A549 (cell line): Measurements from ENCODE around the gene ADORA1.

Experiments used
- MAZ ChIP-seq: fragments of 150-350 bp; IDR thresholded peaks from 2 replicates; pipeline ENCODE4 v1.6.1; 2014; ENCODE audit warnings: antibody characterized with exemption, low read depth, low read length, borderline replicate concordance
- RAD21 ChIP-seq, 2 experiments: fragments of >200 bp in 1 of 2; sonication (Bioruptor Twin) in 1 of 2; formaldehyde crosslinking in 1 of 2; IDR thresholded peaks in 1 of 2; conservative IDR thresholded peaks in 1 of 2; 2 replicates in 1 of 2; 3 replicates in 1 of 2; pipeline ENCODE4 v1.6.1; 2012 to 2018; ENCODE audit warnings: inconsistent platforms in 1 of 2
- TF ChIP-seq, protein P1 (sequence below): fragments of >200 bp; sonication (Bioruptor Twin); formaldehyde crosslinking; IDR thresholded peaks from 3 replicates; pipeline ENCODE4 v1.5.1; 2016

DNA sequence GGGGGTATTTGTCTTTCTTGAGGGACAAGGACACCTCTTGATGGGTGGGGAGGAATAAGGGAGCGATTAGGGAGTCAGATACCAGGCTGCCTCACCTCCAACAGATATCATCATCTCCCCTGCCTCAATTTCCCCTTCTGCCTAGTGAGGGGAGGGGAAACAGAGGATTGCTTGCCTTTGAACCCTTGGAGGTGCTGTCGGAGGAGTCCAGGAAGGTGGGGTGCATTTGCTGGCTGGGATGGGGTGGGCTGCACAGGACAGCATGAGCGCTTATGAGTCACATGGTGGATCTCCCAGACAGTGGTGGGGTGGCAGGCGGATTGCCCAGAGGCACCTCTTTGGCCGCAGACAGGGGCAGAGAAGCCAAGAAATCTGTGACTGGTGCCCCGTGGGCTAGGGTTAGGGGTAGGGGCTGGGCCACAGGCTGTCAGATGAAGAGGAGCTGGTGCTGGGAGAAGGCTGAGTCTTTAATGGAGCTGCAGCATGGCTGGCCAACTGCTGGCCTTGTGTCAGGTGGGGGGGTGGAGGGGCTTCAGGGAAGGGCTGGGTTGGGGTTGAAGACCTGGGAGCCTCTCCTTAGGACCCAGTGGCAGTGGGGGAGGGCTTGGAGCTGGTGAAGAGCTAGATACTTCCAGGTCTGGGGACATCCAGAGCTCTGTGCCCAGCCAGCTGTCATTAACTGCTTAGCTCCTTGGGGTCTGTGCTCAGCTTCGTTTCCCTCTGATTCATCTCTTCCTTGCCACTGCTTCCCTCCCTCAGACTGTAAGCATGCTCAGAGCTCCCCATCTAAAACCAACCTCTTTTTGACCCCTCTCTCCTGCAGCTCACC lies 7.0 kb upstream of the ADORA1 start:
- TF ChIP-seq, protein P1, sequence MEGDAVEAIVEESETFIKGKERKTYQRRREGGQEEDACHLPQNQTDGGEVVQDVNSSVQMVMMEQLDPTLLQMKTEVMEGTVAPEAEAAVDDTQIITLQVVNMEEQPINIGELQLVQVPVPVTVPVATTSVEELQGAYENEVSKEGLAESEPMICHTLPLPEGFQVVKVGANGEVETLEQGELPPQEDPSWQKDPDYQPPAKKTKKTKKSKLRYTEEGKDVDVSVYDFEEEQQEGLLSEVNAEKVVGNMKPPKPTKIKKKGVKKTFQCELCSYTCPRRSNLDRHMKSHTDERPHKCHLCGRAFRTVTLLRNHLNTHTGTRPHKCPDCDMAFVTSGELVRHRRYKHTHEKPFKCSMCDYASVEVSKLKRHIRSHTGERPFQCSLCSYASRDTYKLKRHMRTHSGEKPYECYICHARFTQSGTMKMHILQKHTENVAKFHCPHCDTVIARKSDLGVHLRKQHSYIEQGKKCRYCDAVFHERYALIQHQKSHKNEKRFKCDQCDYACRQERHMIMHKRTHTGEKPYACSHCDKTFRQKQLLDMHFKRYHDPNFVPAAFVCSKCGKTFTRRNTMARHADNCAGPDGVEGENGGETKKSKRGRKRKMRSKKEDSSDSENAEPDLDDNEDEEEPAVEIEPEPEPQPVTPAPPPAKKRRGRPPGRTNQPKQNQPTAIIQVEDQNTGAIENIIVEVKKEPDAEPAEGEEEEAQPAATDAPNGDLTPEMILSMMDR, result no peak
- TF ChIP-seq RAD21 (conservative IDR thresholded peaks at IDR 0.05 in 1 of 2, IDR thresholded peaks at IDR 0.05 in 1 of 2) (no peak), MAZ (no peak)
